Upper lobe of right lung (tissue), 1 donor: Measurements from ENCODE around the gene MYBBP1A. TPM values are rescaled to one million over a fixed set of nuclear protein-coding genes. Genes with fewer than 3 reads are reported as not detected.
"Not testable (repeated sequence)": the region's sequence is repeated elsewhere in the genome, so short reads cannot be mapped to it uniquely, and the experiment has no call there.

Experiments
- ATAC-seq: fragments of 200-7000 bp; cut with Tn5 transposase; one replicate; pipeline ENCODE4 v1.9.1; 2020; ENCODE audit warnings: mild to moderate bottlenecking, moderate library complexity
- DNase-seq: peaks from one replicate; pipeline ENCODE4 v3.0.0-alpha.2; 2020
- H3K27ac ChIP-seq: fragments of 200-600 bp; one replicate; pipeline ENCODE4 v1.8.0; 2022
- H3K27me3 ChIP-seq: fragments of 200-600 bp; one replicate; pipeline ENCODE4 v1.8.0; 2022; ENCODE audit warnings: mild to moderate bottlenecking
- H3K36me3 ChIP-seq: fragments of 200-600 bp; one replicate; pipeline ENCODE4 v1.8.0; 2022
- H3K4me1 ChIP-seq: fragments of 200-600 bp; one replicate; pipeline ENCODE4 v1.8.0; 2022
- H3K4me3 ChIP-seq: fragments of 200-600 bp; one replicate; pipeline ENCODE4 v1.8.0; 2022; ENCODE audit warnings: mild to moderate bottlenecking
- H3K9me3 ChIP-seq: fragments of 200-600 bp; one replicate; pipeline ENCODE4 v1.8.0; 2022
- intact Hi-C: fragments of 100-400 bp; cut with DNase I; formaldehyde crosslinking; loops from one replicate; pipeline ENCODE4 v1.11.0; 2022
- total RNA-seq: library from RNA; stranded (reverse); fragmentation: NEBNext Ultra II Directional; extraction: Animal tissue kit (Norgen Biotek cat#: 25700); gene quantifications from one replicate; pipeline ENCODE4 v1.2.1, GENCODE V29; 2021
- TF ChIP-seq, protein P1 (sequence below): fragments of 200-600 bp; IDR thresholded peaks from one replicate; pipeline ENCODE4 v1.8.0; 2022; ENCODE audit warnings: antibody characterized with exemption
- donor health status: DM: no; HTN: yes; CAD: no; lungs with severe emphysema.

MYBBP1A gene
- total RNA-seq, 1 donor from 2014 or later: 46.7 TPM

DNA sequence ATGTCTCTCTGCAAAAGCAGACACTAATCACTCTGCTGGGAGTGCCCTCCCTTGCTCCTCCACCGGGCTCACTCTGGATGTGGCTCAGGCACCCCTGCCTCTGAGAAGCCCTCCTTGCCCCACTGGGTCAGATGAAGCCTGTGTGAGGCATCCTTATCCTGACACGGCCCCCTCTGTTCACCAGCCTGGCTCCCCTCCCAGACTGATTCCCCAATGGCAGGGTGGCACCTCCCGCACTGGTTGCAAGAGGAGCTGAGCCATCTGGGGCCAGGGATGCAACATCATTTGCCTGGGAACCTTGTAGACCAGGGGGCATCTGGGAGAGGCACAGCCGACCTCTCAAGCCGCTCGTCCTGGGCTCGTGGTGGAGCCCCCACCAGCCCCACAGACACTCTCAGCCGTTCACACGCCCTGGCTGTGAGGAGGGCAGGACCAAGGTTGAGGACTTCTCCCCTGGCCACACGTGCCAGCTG, 35.8 kb upstream of the MYBBP1A start:
- intact Hi-C loops: no loop called here
- Histone ChIP-seq H3K4me3 (no peak overlapping the region), H3K27me3 (no peaks in the 10 kb centered on the region), H3K36me3 (no peaks in the 10 kb centered on the region), H3K4me1 (peaks cover 14% of the 10 kb centered on the region), H3K9me3 (no peaks in the 10 kb centered on the region), H3K27ac (peak overlapping the region; percentile 45)
- DNase-seq (no peak), ATAC-seq (no peak)
- TF ChIP-seq, protein P1, sequence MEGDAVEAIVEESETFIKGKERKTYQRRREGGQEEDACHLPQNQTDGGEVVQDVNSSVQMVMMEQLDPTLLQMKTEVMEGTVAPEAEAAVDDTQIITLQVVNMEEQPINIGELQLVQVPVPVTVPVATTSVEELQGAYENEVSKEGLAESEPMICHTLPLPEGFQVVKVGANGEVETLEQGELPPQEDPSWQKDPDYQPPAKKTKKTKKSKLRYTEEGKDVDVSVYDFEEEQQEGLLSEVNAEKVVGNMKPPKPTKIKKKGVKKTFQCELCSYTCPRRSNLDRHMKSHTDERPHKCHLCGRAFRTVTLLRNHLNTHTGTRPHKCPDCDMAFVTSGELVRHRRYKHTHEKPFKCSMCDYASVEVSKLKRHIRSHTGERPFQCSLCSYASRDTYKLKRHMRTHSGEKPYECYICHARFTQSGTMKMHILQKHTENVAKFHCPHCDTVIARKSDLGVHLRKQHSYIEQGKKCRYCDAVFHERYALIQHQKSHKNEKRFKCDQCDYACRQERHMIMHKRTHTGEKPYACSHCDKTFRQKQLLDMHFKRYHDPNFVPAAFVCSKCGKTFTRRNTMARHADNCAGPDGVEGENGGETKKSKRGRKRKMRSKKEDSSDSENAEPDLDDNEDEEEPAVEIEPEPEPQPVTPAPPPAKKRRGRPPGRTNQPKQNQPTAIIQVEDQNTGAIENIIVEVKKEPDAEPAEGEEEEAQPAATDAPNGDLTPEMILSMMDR: no peak

DNA sequence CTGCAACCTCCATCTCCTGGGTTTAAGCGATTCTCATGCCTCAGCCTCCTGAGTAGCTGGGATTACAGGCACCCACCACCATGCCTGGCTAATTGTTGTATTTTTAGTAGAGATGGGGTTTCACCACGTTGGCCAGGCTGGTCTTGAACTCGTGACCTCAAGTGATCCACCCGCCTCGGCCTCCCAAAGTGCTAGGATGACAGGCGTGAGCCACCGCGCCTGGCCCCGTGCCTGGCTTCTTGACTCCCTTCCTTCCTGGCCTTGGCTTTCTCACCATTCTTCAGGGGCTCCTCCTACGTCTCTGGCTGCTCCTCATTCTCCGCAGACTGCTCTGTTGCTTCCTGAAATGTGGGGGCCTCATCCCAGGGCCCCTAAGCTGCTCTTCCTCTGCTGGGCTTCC, 34.9 kb upstream of the MYBBP1A start:
- intact Hi-C loops, ATAC-seq, H3K4me1 ChIP-seq, H3K27ac ChIP-seq, DNase-seq, H3K4me3 ChIP-seq, H3K9me3 ChIP-seq, H3K27me3 ChIP-seq, H3K36me3 ChIP-seq: not testable (repeated sequence)

DNA sequence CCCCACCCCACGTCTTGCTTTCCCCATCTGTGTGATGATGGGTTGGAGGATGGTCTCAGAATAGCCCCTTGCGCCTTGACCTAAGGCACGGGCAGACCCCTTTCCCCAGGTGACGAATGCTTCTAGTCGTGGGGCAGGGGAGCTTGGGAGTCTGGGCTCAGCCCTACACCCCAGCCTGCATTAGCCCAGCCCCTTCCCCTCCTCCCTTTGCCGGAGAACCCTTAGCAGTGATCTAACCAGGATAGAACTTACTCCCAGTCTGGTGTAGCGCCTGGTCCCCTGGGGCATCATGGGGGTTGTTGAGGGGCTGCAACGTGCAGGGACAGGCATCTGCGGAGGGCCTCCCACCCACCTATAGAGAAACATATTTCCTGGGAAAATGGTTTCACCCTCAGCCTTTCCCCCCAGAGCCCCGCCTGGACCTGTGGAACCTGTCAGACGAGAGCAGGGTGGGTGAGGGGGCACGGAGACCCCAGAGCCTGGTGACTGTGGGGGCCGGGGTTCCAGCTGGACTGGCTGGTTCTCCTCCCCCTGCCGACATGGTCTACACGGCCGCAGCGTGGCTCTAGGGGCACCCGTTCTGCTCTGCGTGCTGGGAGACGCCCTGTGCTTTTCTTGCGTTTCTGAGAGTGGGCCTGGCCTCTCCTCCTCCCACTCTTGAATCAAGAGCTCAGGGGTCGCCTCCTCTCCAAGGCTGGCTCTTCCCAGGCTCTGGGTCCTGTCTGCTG, 33.9 kb upstream of the MYBBP1A start:
- Histone ChIP-seq H3K27ac (no peak overlapping the region), H3K27me3 (peaks cover 14% of the 10 kb centered on the region), H3K36me3 (no peaks in the 10 kb centered on the region), H3K9me3 (no peaks in the 10 kb centered on the region), H3K4me1 (peaks cover 12% of the 10 kb centered on the region), H3K4me3 (no peak overlapping the region)
- peak; percentile 37 for DNase-seq
- TF ChIP-seq, protein P1: no peak
- ATAC-seq: no peak
- intact Hi-C loops: no loop called here

DNA sequence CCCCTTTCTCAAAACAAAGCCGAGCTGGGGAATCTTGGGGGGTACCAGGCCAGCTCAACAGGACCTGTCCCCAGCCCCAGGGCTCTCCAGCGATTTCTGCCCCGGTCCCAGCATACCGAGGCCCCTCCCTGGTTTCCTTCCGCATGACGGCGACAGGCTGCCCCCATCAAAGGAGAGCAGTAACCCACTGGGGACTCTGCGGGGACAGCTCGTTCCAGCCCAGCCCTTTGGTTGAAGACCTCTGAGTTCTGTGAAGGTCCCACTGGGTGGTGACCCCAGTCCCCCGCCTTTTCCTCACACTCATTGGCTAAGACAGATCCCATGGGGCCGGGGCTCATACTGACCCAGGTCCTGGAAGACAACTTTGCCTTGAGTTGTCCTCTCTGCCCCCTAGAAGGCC, 33.2 kb upstream of the MYBBP1A start:
- TF ChIP-seq, protein P1: no peak
- Histone ChIP-seq H3K9me3 (no peaks in the 10 kb centered on the region), H3K36me3 (no peaks in the 10 kb centered on the region), H3K27ac (peak overlapping the region; percentile 42), H3K4me1 (peaks cover 19% of the 10 kb centered on the region), H3K27me3 (peaks cover 21% of the 10 kb centered on the region), H3K4me3 (no peak overlapping the region)
- intact Hi-C loops: no loop called here
- DNase-seq: peak; percentile 59
- ATAC-seq: no peak

DNA sequence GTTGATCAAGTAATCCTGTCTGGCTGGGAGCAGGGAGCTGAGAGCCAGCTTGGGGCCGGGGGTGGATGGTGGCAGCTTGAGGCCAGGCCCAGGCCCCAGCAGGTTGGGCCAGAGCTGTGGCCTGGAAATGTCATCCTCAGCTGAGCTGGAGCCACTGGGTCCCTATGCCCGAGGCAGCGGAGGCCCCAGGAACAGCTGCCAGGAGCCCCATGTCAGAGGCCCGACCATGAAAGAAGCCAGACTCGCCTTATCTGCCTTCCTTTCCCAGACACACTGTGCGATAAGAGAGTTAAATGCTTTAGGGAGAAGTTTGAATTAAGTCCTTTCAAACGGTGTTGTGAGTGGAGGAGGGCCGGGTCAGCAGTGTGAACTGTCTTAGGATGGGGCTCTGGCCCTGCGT, 32.6 kb upstream of the MYBBP1A start:
- H3K27ac ChIP-seq: peak overlapping the region; percentile 42
- H3K4me1 ChIP-seq: peaks cover 23% of the 10 kb centered on the region
- no peaks in the 10 kb centered on the region for H3K36me3 ChIP-seq
- peak; percentile 36 for DNase-seq
- TF ChIP-seq, protein P1: no peak
- H3K27me3 ChIP-seq: peaks cover 26% of the 10 kb centered on the region
- ATAC-seq: no peak
- no peak overlapping the region for H3K4me3 ChIP-seq
- intact Hi-C loops: no loop called here
- no peaks in the 10 kb centered on the region for H3K9me3 ChIP-seq

DNA sequence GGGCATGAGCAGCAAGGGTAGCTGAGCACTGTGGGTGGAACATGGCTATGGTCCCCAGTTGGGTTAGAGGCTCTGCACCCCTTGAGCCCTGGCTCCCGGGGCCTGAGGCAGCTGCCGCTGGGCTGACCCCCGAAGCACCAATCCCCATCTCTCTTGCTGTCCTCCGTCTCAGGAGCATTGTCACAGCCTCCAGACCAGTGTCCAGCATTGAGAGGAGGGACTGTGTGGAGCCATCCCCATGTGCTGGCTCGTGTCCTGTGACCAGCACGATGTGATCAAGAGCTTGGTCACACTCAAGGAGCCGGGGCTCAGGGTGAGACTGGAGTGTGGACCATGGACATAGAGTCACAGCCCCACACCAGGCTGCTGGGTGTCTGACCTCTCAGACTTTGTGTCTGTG, 32.0 kb upstream of the MYBBP1A start:
- Histone ChIP-seq H3K27ac (no peak overlapping the region), H3K36me3 (no peaks in the 10 kb centered on the region), H3K27me3 (peaks cover 26% of the 10 kb centered on the region), H3K9me3 (no peaks in the 10 kb centered on the region), H3K4me1 (peaks cover 23% of the 10 kb centered on the region), H3K4me3 (no peak overlapping the region)
- intact Hi-C loops: no loop called here
- TF ChIP-seq, protein P1: no peak
- ATAC-seq: no peak
- DNase-seq: peak; percentile 52
